COR-L47 (cell line): ENCODE measurements around the gene CGNL1.

Experiments used
- DNase-seq: peaks from one replicate; lab custom pipeline; 2025; lab: John Stamatoyannopoulos, UW

CGNL1 gene

GRCh38 chr15:57551715-57552677 lies 175.7 kb downstream of the CGNL1 start:
- DNase-seq: no peak

- DNase-seq: no peak
These were observed 176.5 kb downstream of the CGNL1 start for GRCh38 chr15:57552678-57553334.

GRCh38 chr15:57553526-57553925 lies 177.2 kb downstream of the CGNL1 start:
- DNase-seq: no peak

GRCh38 chr15:57554063-57554811 lies 177.9 kb downstream of the CGNL1 start:
- no peak for DNase-seq

GRCh38 chr15:57554812-57555179 lies 178.5 kb downstream of the CGNL1 start:
- DNase-seq: peak; percentile 25

- no peak for DNase-seq
These were observed 179.0 kb downstream of the CGNL1 start for GRCh38 chr15:57555270-57555669.

- DNase-seq: no peak
These were observed 179.7 kb downstream of the CGNL1 start for GRCh38 chr15:57556040-57556439.

GRCh38 chr15:57557267-57557666 lies 181.0 kb downstream of the CGNL1 start:
- no peak for DNase-seq

GRCh38 chr15:57557810-57558209 lies 181.5 kb downstream of the CGNL1 start:
- no peak for DNase-seq

- DNase-seq: peak; percentile 44
These were observed 183.6 kb downstream of the CGNL1 start for GRCh38 chr15:57559875-57560274.

- DNase-seq: peak; percentile 58
These were observed 184.9 kb downstream of the CGNL1 start for GRCh38 chr15:57561041-57561711.

- no peak for DNase-seq
These were observed 186.0 kb downstream of the CGNL1 start for GRCh38 chr15:57562196-57562769.

GRCh38 chr15:57563416-57563815 lies 187.1 kb downstream of the CGNL1 start:
- no peak for DNase-seq

- DNase-seq: peak; percentile 83
These were observed 189.0 kb downstream of the CGNL1 start for GRCh38 chr15:57565311-57565710.

GRCh38 chr15:57566834-57567233 lies 190.5 kb downstream of the CGNL1 start:
- DNase-seq: no peak

- no peak for DNase-seq
These were observed 191.6 kb downstream of the CGNL1 start for GRCh38 chr15:57567891-57568290.

GRCh38 chr15:57568299-57568698 lies 192.0 kb downstream of the CGNL1 start:
- DNase-seq: no peak

- DNase-seq: no peak
These were observed 194.0 kb downstream of the CGNL1 start for GRCh38 chr15:57570340-57570739.

GRCh38 chr15:57570994-57571393 lies 194.7 kb downstream of the CGNL1 start:
- no peak for DNase-seq

GRCh38 chr15:57571725-57572124 lies 195.4 kb downstream of the CGNL1 start:
- DNase-seq: no peak

- no peak for DNase-seq
These were observed 196.2 kb downstream of the CGNL1 start for GRCh38 chr15:57572468-57572867.

GRCh38 chr15:57573151-57573550 lies 196.8 kb downstream of the CGNL1 start:
- no peak for DNase-seq
